GM18498 (cell line): ENCODE data around the gene CELF4.

Experiments used
- ATAC-seq: cut with Tn5 transposase; IDR thresholded peaks from one replicate; pipeline ENCODE4 v1.9.1; 2021; ENCODE audit warnings: mild to moderate bottlenecking, moderate library complexity; ENCODE audit not compliant: unreplicated experiment

CELF4 gene

GRCh38 chr18:37299471-37300304 lies 265.9 kb downstream of the CELF4 start:
- peak; percentile 77 for ATAC-seq

- no peak for ATAC-seq
These were observed 266.8 kb downstream of the CELF4 start for GRCh38 chr18:37298816-37299215.

DNA sequence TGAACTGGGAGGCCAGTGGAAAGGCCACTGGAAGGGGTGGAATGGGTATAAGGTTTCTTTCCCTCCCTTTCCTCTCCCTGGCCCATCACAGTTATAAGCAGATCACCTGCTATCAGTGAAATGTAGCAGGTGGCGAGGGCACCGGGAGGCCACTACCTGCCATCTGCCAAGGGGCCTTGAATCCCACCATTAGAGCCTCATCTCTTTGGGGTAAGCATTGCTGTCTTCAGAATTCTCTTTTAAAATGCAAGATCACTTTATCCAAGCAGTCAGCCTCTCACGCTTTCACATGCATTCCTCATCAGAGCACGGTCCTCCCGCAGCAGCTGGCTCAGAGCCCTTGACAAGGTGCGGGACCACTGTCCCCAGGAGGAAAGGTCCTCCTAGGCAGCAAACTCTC lies 268.5 kb downstream of the CELF4 start:
- ATAC-seq: no peak

DNA sequence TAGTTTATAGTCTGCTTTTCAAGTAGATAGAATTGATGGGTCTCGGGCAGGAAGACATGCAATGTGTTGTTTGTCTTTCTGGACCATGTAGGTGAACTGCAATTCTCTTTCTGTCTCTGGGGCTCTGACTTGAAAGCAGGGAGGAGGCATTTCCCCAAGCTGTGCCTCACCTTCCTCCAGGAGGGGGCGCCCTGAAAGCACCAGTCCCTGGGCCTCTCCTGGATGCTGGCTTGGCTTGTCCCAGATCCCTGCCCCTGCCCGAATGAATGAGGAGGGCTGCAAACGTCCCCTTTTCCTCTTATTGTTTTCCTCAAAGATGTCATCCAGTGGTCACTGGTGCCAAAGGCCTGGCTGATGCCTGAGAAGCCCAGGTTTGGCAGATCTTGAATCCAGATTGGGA lies 270.6 kb downstream of the CELF4 start:
- ATAC-seq: no peak

- no peak for ATAC-seq
These were observed 272.2 kb downstream of the CELF4 start for GRCh38 chr18:37293359-37293758.

- ATAC-seq: no peak
These were observed 276.2 kb downstream of the CELF4 start for GRCh38 chr18:37289423-37289822.

DNA sequence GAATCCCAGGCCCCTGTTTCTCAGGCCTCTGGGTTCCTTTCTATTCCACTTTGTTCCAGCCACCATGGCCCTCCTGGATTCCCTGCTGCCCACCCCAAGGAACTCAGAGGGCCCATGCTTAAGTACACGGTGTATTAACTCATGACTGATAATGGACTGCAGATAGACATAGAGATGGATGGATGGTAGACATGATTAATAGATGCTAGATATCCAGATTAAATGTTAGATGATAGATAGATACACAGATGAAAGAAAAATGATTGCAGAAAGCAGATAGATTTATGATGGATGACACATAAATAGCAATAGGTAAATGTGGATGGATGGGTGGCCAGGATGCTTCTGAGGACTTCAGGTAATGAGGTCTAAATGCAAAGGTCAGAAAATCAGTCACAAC lies 278.0 kb downstream of the CELF4 start:
- ATAC-seq: no peak

GRCh38 chr18:37286801-37287200 lies 278.8 kb downstream of the CELF4 start:
- no peak for ATAC-seq

GRCh38 chr18:37285825-37286224 lies 279.8 kb downstream of the CELF4 start:
- ATAC-seq: no peak

DNA sequence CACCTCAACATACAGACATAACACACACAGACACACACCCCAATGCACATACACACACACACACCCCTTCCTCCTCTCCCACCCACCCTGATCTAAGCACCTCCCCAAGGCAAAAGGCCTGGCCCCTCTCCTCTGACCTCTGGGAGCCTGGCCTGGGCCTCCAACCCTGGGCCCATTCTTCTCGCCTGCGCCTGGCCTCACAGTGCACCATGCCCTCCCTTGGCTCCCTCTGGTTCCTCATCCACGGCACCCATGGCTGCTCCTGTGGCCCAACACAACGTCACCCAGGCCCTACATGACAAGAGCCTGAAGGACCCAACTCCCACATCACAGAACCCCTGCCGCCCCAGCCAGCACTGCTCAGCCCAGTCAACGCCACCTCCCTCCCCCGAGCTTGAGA lies 281.3 kb downstream of the CELF4 start:
- ATAC-seq: no peak

DNA sequence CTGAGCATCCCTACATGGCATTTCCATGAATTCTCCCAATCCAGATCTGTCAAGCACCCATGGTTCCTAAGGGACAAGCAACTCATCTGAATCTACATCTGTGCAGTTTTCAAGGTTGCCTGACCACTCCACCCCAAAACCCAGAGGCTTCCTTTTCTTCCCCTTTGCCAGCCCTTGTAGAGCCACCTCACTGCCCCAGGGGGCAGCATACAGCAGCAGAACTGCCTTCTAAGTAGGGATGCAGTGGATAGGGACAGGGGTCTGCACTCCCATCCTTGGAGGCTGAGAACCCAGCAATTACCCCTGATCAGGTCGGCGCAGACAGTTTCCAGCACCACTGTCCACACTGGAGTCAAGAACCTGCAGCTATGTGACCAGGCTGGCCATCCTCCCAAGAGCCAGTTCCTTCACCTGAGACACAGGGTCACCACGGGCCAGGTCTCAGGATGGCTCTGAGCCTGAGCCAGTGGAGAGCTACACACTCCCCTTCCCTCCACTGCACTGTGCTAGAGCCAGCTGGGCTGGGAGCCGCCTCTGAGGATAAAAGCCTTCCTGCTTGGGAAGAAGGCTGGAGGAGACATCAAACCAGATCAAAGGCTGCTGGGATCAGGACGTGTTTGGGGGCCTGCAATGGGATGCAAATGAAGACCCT lies 283.1 kb downstream of the CELF4 start:
- ATAC-seq: no peak

GRCh38 chr18:37280701-37281393 lies 284.8 kb downstream of the CELF4 start:
- no peak for ATAC-seq

DNA sequence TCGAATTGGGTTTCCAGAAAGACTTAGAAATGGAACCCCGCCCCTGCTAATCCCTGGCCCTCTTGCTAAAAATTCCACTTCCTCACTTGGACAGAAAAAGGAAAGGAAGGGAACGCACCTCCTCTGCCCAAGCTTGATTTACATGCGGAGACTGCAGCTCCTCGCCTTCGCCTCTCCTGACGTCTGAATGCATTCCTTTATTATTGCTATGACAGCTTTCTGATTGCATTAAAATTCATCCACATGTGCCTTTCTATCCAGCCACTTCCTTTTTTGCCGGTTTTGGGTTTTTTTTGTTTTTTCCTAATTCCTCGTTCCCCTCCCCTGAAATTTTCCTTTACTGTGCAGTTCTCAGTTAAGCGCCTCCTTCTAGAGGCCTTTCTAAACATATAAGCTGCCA lies 287.8 kb downstream of the CELF4 start:
- no peak for ATAC-seq

DNA sequence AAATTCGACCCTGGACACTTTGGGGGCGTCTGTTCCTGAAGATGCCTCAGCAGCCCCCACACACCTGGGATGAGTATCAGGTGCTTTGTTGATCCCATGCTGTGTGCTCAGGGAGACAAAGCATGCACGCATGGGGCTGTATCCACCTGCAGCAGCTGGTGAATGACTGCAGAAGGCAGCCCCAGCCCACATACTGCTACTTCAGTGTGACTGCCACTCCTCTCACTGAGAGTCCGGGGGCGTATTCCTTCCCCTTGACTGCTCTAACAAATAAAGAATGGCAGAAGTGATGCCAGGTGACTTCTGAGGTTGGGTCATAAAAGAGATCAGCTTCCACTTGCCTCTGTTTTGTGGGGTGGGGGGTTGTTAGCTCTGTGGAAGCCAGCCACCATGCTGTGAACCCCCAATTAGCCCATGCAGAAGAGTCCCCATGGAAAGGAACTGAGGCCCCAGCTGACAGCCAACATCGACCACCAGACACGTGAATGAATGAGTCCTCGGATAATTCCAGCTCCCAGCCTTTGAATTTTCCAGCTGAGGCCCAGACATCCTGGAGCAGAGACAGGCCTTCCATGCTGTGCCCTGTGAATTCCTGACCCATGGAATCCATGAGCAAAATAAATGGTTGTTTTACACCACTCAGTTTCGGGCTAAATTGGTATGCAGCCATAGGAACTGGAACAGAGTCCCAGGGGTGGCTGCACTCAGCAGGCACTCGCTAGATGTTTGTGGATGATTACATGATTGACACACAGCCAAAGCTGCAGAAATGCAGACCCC lies 289.3 kb downstream of the CELF4 start:
- no peak for ATAC-seq

DNA sequence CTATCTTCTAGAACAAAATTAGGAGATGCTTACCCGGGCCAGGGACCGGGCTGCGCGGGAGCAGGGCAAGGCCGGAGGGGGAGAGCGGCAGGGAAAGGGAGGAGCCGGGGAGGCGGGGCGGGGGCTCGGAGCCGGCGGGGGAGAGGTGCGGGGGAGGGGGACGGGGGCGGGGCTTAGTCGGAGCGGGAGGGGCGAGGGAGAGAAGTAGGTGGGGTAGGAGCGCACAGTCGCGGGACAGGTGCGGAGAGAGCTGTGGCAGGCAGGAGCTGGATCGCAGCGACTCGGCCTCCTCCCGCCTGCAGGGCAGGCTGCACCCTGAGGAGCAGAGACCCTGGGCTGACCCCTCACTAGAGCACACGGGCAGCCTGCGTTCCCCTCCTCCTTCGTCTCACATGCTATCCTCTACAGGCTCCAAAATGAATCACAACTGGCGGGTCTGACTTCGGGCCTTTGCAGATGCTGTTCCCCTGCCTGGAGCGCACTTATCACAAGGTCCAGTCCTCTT lies 290.3 kb downstream of the CELF4 start:
- ATAC-seq: no peak

GRCh38 chr18:37274309-37275236 lies 291.0 kb downstream of the CELF4 start:
- ATAC-seq: no peak

GRCh38 chr18:37272841-37273240 lies 292.8 kb downstream of the CELF4 start:
- ATAC-seq: no peak

- no peak for ATAC-seq
These were observed 293.4 kb downstream of the CELF4 start for GRCh38 chr18:37272226-37272625.

GRCh38 chr18:37270666-37271052 lies 294.9 kb downstream of the CELF4 start:
- ATAC-seq: no peak
